PC-3 (cell line): ENCODE measurements around the gene FNBP1L.

ENCODE experiments used
- CTCF ChIP-seq: fragments of 300-600 bp; sonication (generic); conservative IDR thresholded peaks from 2 replicates; pipeline ENCODE4 v1.5.1; 2017; ENCODE audit warnings: antibody characterized with exemption, low read depth, mild to moderate bottlenecking, low read length
- EZH2 ChIP-seq: fragments of 300-600 bp; sonication (generic); IDR thresholded peaks from one replicate; pipeline ENCODE4 v1.6.1; 2017; ENCODE audit warnings: antibody characterized with exemption, mild to moderate bottlenecking, low read length; ENCODE audit not compliant: unreplicated experiment

GRCh38 chr1:93533677-93534076 lies 85.8 kb downstream of the FNBP1L start:
- TF ChIP-seq CTCF (no peak), EZH2 (no peak)
